Trophoblast cell (in vitro differentiated cells and primary cell): ENCODE results near the gene FAM3D.

Experiments used
- DNase-seq, 2 donors: peaks; one replicate each; pipeline ENCODE4 v3.0.0-alpha.2; 2016
- H2AFZ ChIP-seq: 2 replicates; pipeline ENCODE4 v1.6.1; 2013; ENCODE audit warnings: low read length, moderate library complexity, mild to moderate bottlenecking; ENCODE audit not compliant: insufficient read depth, poor library complexity
- H2AK5ac ChIP-seq: 2 replicates; pipeline ENCODE4 v1.6.1; 2013; ENCODE audit warnings: mild to moderate bottlenecking, low read length
- H2BK120ac ChIP-seq: 2 replicates; pipeline ENCODE4 v1.6.1; 2013; ENCODE audit warnings: low read length, mild to moderate bottlenecking, moderate library complexity; ENCODE audit not compliant: insufficient read depth, poor library complexity
- H2BK12ac ChIP-seq: 2 replicates; pipeline ENCODE4 v1.6.1; 2013; ENCODE audit warnings: mild to moderate bottlenecking, low read length, moderate library complexity
- H2BK5ac ChIP-seq: 2 replicates; pipeline ENCODE4 v1.6.1; 2013; ENCODE audit warnings: low read length, low read depth, moderate library complexity, mild to moderate bottlenecking; ENCODE audit not compliant: poor library complexity
- H3K14ac ChIP-seq: 2 replicates; pipeline ENCODE4 v1.6.1; 2013; ENCODE audit warnings: mild to moderate bottlenecking, low read length
- H3K18ac ChIP-seq: 2 replicates; pipeline ENCODE4 v1.6.1; 2013; ENCODE audit warnings: mild to moderate bottlenecking, low read length
- H3K23ac ChIP-seq: 2 replicates; pipeline ENCODE4 v1.6.1; 2013; ENCODE audit warnings: low read length
- H3K27ac ChIP-seq: 2 replicates; pipeline ENCODE4 v1.5.1; 2013; ENCODE audit warnings: low read depth, mild to moderate bottlenecking, inconsistent platforms, low read length, moderate library complexity
- H3K27me3 ChIP-seq: 2 replicates; pipeline ENCODE4 v1.6.1; 2013; ENCODE audit warnings: inconsistent platforms, mild to moderate bottlenecking, low read length, moderate library complexity; ENCODE audit not compliant: insufficient read depth
- H3K36me3 ChIP-seq, 2 experiments: 1 replicate in 1 of 2; 2 replicates in 1 of 2; pipeline ENCODE4 v1.6.1; 2013; ENCODE audit warnings: low read length in 2 of 2, mild to moderate bottlenecking in 2 of 2, moderate library complexity in 1 of 2; ENCODE audit not compliant: insufficient read depth in 2 of 2, control insufficient read depth in 1 of 2
- H3K4ac ChIP-seq: 2 replicates; pipeline ENCODE4 v1.6.1; 2013; ENCODE audit warnings: low read depth, mild to moderate bottlenecking, low read length, moderate library complexity
- H3K4me1 ChIP-seq, 2 experiments: 1 replicate in 1 of 2; 2 replicates in 1 of 2; pipeline ENCODE4 v1.6.1; 2013; ENCODE audit warnings: low read length in 2 of 2, mild to moderate bottlenecking in 2 of 2, moderate library complexity in 1 of 2; ENCODE audit not compliant: insufficient read depth in 2 of 2, control insufficient read depth in 1 of 2
- H3K4me2 ChIP-seq: 2 replicates; pipeline ENCODE4 v1.6.1; 2013; ENCODE audit warnings: inconsistent platforms, mild to moderate bottlenecking, low read length, moderate library complexity
- H3K4me3 ChIP-seq: 2 replicates; pipeline ENCODE4 v1.5.1; 2013; ENCODE audit warnings: mild to moderate bottlenecking, low read depth, low read length, inconsistent platforms
- H3K79me1 ChIP-seq: one replicate; pipeline ENCODE4 v1.6.1; 2013; ENCODE audit warnings: low read length
- H3K79me2 ChIP-seq: 2 replicates; pipeline ENCODE4 v1.6.1; 2013; ENCODE audit warnings: low read length, mild to moderate bottlenecking; ENCODE audit not compliant: control insufficient read depth, insufficient read depth, poor library complexity
- H3K9ac ChIP-seq: 2 replicates; pipeline ENCODE4 v1.6.1; 2013; ENCODE audit warnings: mild to moderate bottlenecking, low read length
- H3K9me3 ChIP-seq: 2 replicates; pipeline ENCODE4 v1.6.1; 2013; ENCODE audit warnings: low read depth, mild to moderate bottlenecking, control low read depth, inconsistent platforms, low read length; ENCODE audit not compliant: insufficient read depth
- H4K12ac ChIP-seq: 2 replicates; pipeline ENCODE4 v1.6.1; 2013; ENCODE audit warnings: low read depth, mild to moderate bottlenecking, low read length, moderate library complexity
- H4K8ac ChIP-seq: 2 replicates; pipeline ENCODE4 v1.6.1; 2013; ENCODE audit warnings: low read depth, mild to moderate bottlenecking, low read length, moderate library complexity
- H4K91ac ChIP-seq: one replicate; pipeline ENCODE4 v1.6.1; 2013; ENCODE audit warnings: low read depth, mild to moderate bottlenecking, low read length, moderate library complexity
- WGBS: extraction: QIAGEN DNeasy Blood & Tissue Kit; methylation state at CpG from one replicate; pipeline ENCODE4 v1.1.7; 2013; ENCODE audit warnings: missing lambda C conversion rate; ENCODE audit not compliant: insufficient read length, insufficient coverage; ENCODE audit errors: extremely low coverage; 5-methylcytosine and 5-hydroxymethylcytosine counted together

The FAM3D gene

GRCh38 chr3:58708116-58708791, 41.7 kb upstream of the FAM3D start:
- Histone ChIP-seq H2BK120ac (no peak overlapping the region), H3K9me3 (peaks cover 3% of the 10 kb centered on the region), H4K91ac (no peak overlapping the region), H4K8ac (no peak overlapping the region), H2BK12ac (no peak overlapping the region), H3K4me2 (no peak overlapping the region), H3K18ac (no peak overlapping the region), H3K23ac (no peak overlapping the region), H3K27ac (no peak overlapping the region), H3K9ac (no peak overlapping the region), H3K79me2 (no peaks in the 10 kb centered on the region), H3K27me3 (no peaks in the 10 kb centered on the region), H3K4ac (no peak overlapping the region), H2AFZ (no peak overlapping the region), H3K79me1 (no peaks in the 10 kb centered on the region), H4K12ac (no peak overlapping the region), H2AK5ac (no peak overlapping the region), H3K14ac (no peak overlapping the region), H2BK5ac (no peak overlapping the region), H3K4me3 (no peak overlapping the region), H3K36me3 (no peaks in the 10 kb centered on the region), H3K4me1 (no peaks in the 10 kb centered on the region)
- WGBS = no CpG with 5 or more reads among the region's 3 CpGs
- no peak for DNase-seq

GRCh38 chr3:58707390-58707930, 40.9 kb upstream of the FAM3D start:
- DNase-seq = no peak
- WGBS = no CpG with 5 or more reads among the region's 3 CpGs
- no peaks in the 10 kb centered on the region for H3K79me2 ChIP-seq
- no peaks in the 10 kb centered on the region for H3K27me3 ChIP-seq
- no peaks in the 10 kb centered on the region for H3K4me1 ChIP-seq
- no peak overlapping the region for H3K14ac ChIP-seq
- no peak overlapping the region for H3K23ac ChIP-seq
- H4K12ac ChIP-seq = no peak overlapping the region
- no peak overlapping the region for H2BK120ac ChIP-seq
- H2AK5ac ChIP-seq = no peak overlapping the region
- no peak overlapping the region for H2BK5ac ChIP-seq
- H4K91ac ChIP-seq = no peak overlapping the region
- no peaks in the 10 kb centered on the region for H3K79me1 ChIP-seq
- no peaks in the 10 kb centered on the region for H3K36me3 ChIP-seq
- no peak overlapping the region for H3K18ac ChIP-seq
- no peak overlapping the region for H3K27ac ChIP-seq
- no peak overlapping the region for H2AFZ ChIP-seq
- no peak overlapping the region for H4K8ac ChIP-seq
- H3K9ac ChIP-seq = no peak overlapping the region
- H3K4me3 ChIP-seq = no peak overlapping the region
- peaks cover 3% of the 10 kb centered on the region for H3K9me3 ChIP-seq
- H3K4me2 ChIP-seq = no peak overlapping the region
- H3K4ac ChIP-seq = no peak overlapping the region
- H2BK12ac ChIP-seq = no peak overlapping the region

GRCh38 chr3:58706395-58707167, 40.0 kb upstream of the FAM3D start:
- H3K27ac ChIP-seq = no peak overlapping the region
- H4K12ac ChIP-seq = no peak overlapping the region
- no peaks in the 10 kb centered on the region for H3K79me1 ChIP-seq
- no peak overlapping the region for H3K9ac ChIP-seq
- no peaks in the 10 kb centered on the region for H3K27me3 ChIP-seq
- no peak overlapping the region for H2BK12ac ChIP-seq
- no peak overlapping the region for H4K91ac ChIP-seq
- no CpG with 5 or more reads among the region's 2 CpGs for WGBS
- H2BK5ac ChIP-seq = no peak overlapping the region
- no peak for DNase-seq
- H3K4me1 ChIP-seq = no peaks in the 10 kb centered on the region
- no peak overlapping the region for H3K18ac ChIP-seq
- no peaks in the 10 kb centered on the region for H3K36me3 ChIP-seq
- no peaks in the 10 kb centered on the region for H3K79me2 ChIP-seq
- no peak overlapping the region for H3K4me3 ChIP-seq
- H3K23ac ChIP-seq = no peak overlapping the region
- H2BK120ac ChIP-seq = no peak overlapping the region
- H3K4ac ChIP-seq = no peak overlapping the region
- no peak overlapping the region for H2AFZ ChIP-seq
- H3K9me3 ChIP-seq = no peaks in the 10 kb centered on the region
- no peak overlapping the region for H4K8ac ChIP-seq
- H3K14ac ChIP-seq = no peak overlapping the region
- no peak overlapping the region for H3K4me2 ChIP-seq
- no peak overlapping the region for H2AK5ac ChIP-seq

GRCh38 chr3:58704745-58705144, 38.2 kb upstream of the FAM3D start:
- Histone ChIP-seq H3K23ac (no peak overlapping the region), H4K8ac (no peak overlapping the region), H2AFZ (no peak overlapping the region), H3K14ac (no peak overlapping the region), H3K4me3 (no peak overlapping the region), H3K27me3 (no peaks in the 10 kb centered on the region), H2BK120ac (no peak overlapping the region), H3K27ac (no peak overlapping the region), H3K9ac (no peak overlapping the region), H4K91ac (no peak overlapping the region), H3K79me1 (no peaks in the 10 kb centered on the region), H4K12ac (no peak overlapping the region), H3K18ac (no peak overlapping the region), H3K36me3 (no peaks in the 10 kb centered on the region), H3K9me3 (no peaks in the 10 kb centered on the region), H2BK12ac (no peak overlapping the region), H3K4me1 (no peaks in the 10 kb centered on the region), H3K4me2 (no peak overlapping the region), H2AK5ac (no peak overlapping the region), H2BK5ac (no peak overlapping the region), H3K4ac (no peak overlapping the region), H3K79me2 (no peaks in the 10 kb centered on the region)
- DNase-seq = no peak
- no CpG with 5 or more reads among the region's 2 CpGs for WGBS
